Gastrocnemius medialis (tissue), 4 donors: ENCODE results near the gene HMGN5.

ENCODE experiments used
- CTCF ChIP-seq, 5 experiments: fragments of 450-650 bp in 3 of 5; fragments of 200-600 bp in 2 of 5; sonication (generic) in 2 of 5; IDR thresholded peaks in 4 of 5; conservative IDR thresholded peaks in 1 of 5; 1 replicate in 4 of 5; 2 replicates in 1 of 5; pipeline ENCODE4 v1.5.1; 2016 to 2019; ENCODE audit warnings: antibody characterized with exemption in 5 of 5, mild to moderate bottlenecking in 3 of 5, moderate library complexity in 3 of 5
- POLR2A ChIP-seq, 2 donors: fragments of 450-650 bp; IDR thresholded peaks; one replicate each; pipeline ENCODE4 v1.6.1; 2017; ENCODE audit warnings: antibody characterized with exemption in 2 of 2, mild to moderate bottlenecking in 2 of 2, moderate library complexity in 2 of 2

- TF ChIP-seq POLR2A (IDR thresholded peaks at IDR 0.05) (no peak), CTCF (IDR thresholded peaks at IDR 0.05 in 4 of 5, conservative IDR thresholded peaks at IDR 0.05 in 1 of 5) (no peak)
Measured at GRCh38 chrX:81195259-81195658, 6.5 kb downstream of the HMGN5 start.
